ENCODE measurements around the gene CCDC57. TPM values are rescaled to one million over a fixed set of nuclear protein-coding genes. Genes with fewer than 3 reads are reported as not detected.

CCDC57 gene
- total and polyA plus RNA-seq, 2 of the 8 experiments (the other 6 are each of a cell fraction or from before 2014, with no cell fraction given) = 8.4 to 12.9 TPM

- Histone ChIP-seq H4K8ac (ENCODE audit: extremely low read depth, insufficient read depth, low read length) (0 out of 2 replicates have a peak overlapping the region, but pooled peaks have one; percentile 25), H3K27ac (ENCODE audit: low read depth, low read length) (no peak overlapping the region), H2AK5ac (ENCODE audit: low read depth, low read length) (no peak overlapping the region), H3K27me3 (replicated peaks in 1 of 4; ENCODE audit: control insufficient read depth in 3 of 4, extremely low read depth in 1 of 4, insufficient read depth in 3 of 4, low read length in 3 of 4) (no peaks in the 10 kb centered on the region), H2BK20ac (ENCODE audit: low read length) (no peak overlapping the region), H2BK5ac (ENCODE audit: low read depth, low read length) (no peak overlapping the region), H3K14ac (ENCODE audit: insufficient read length) (no peak overlapping the region), H3K18ac (ENCODE audit: extremely low read depth, low read length) (no peak overlapping the region), H3K4me1 (replicated peaks in 1 of 4; ENCODE audit: control insufficient read depth in 3 of 4, insufficient read depth in 4 of 4, low read length in 3 of 4) (no peaks in the 10 kb centered on the region), H2BK120ac (replicated peaks; ENCODE audit: low read depth, low read length) (no peak overlapping the region), H3K9ac (replicated peaks in 1 of 4; ENCODE audit: extremely low read depth in 1 of 4, low read depth in 3 of 4, low read length in 3 of 4) (no peak overlapping the region), H3K79me2 (ENCODE audit: control insufficient read depth in 1 of 2, insufficient read depth in 2 of 2, low read length in 2 of 2) (no peaks in the 10 kb centered on the region), H3K23ac (ENCODE audit: insufficient read length) (no peak overlapping the region), H4K91ac (replicated peaks; ENCODE audit: insufficient read length, low read length) (no peak overlapping the region), H2BK15ac (ENCODE audit: low read length) (no peak overlapping the region), H3K4ac (replicated peaks; ENCODE audit: insufficient read length, low read depth, low read length) (no peak overlapping the region), H3K4me2 (ENCODE audit: insufficient read depth in 1 of 2, low read depth in 2 of 2, low read length in 2 of 2) (no peak overlapping the region), H3K9me3 (ENCODE audit: insufficient read depth in 2 of 2, low read depth in 1 of 2, low read length in 1 of 2) (peaks cover 0 to 26% of the 10 kb centered on the region in 2 experiments; a peak in 2 of 4 replicates), H2AFZ (ENCODE audit: low read length) (no peak overlapping the region), H3K79me1 (ENCODE audit: low read depth, low read length) (no peaks in the 10 kb centered on the region), H3K23me2 (ENCODE audit: low read depth, low read length) (peaks cover 14% of the 10 kb centered on the region; the same call in 1 of the 2 replicates), H3K36me3 (ENCODE audit: control insufficient read depth in 2 of 4, insufficient read depth in 4 of 4, low read length in 3 of 4) (no peaks in the 10 kb centered on the region), H4K20me1 (replicated peaks in 1 of 2; ENCODE audit: control insufficient read depth in 1 of 2, insufficient read depth in 2 of 2, low read length in 2 of 2) (peaks cover 2 to 18% of the 10 kb centered on the region in 2 experiments), H3K56ac (replicated peaks; ENCODE audit: insufficient read length, low read depth, low read length) (no peak overlapping the region), H2BK12ac (ENCODE audit: low read depth, low read length) (no peak overlapping the region), H3K4me3 (ENCODE audit: extremely low read depth in 1 of 4, insufficient read depth in 2 of 4, low read depth in 3 of 4, low read length in 4 of 4) (no peak overlapping the region), H4K5ac (ENCODE audit: insufficient read length, low read depth, low read length) (no peak overlapping the region)
- FAIRE-seq = no peak
- WGBS, 2 experiments (ENCODE audit: extremely low coverage in 1 of 2, insufficient coverage in 1 of 2, insufficient read length in 1 of 2, insufficient replicate concordance in 2 of 2, low coverage in 1 of 2, low lambda C conversion rate in 2 of 2, missing lambda C conversion rate in 1 of 2) = 93% methylated on average over 22 of the region's 22 CpGs; no CpG with 5 or more reads in 1 of the 2 experiments
- ChIA-PET POLR2A (ENCODE audit: partially characterized antibody) (no interaction called here), CTCF (ENCODE audit: partially characterized antibody) (interaction anchor here (0.9 to 2.2 kb wide), 14 partner anchors 11 to 124 kb away, joined by 3 to 12 read pairs (median 5); no protein-coding TSS in a partner anchor)
- no peak for DNase-seq (ENCODE audit: low read depth in 1 of 2, low spot score in 2 of 2)
- TF ChIP-seq RNF2 (IDR thresholded peaks at IDR 0.05; ENCODE audit: borderline replicate concordance, low read depth, low read length, missing control alignments, poor library complexity, severe bottlenecking) = no peak
- TF ChIP-seq CBX8 (IDR thresholded peaks at IDR 0.05; ENCODE audit: borderline replicate concordance, low read depth, low read length) = no peak
- TF ChIP-seq POLR2AphosphoS5 (IDR thresholded peaks at IDR 0.05; ENCODE audit: low read depth, low read length) = no peak
- no peak for TF ChIP-seq SP4 (IDR thresholded peaks at IDR 0.05; ENCODE audit: low read length)
- TF ChIP-seq SP1 (IDR thresholded peaks at IDR 0.05; ENCODE audit: low read depth, low read length) = no peak
- TF ChIP-seq NANOG (IDR thresholded peaks at IDR 0.05; ENCODE audit: insufficient read depth, low read depth, low read length, poor library complexity, severe bottlenecking) = no peak
- TF ChIP-seq TAF7 (optimal IDR thresholded peaks at IDR 0.05; ENCODE audit: borderline replicate concordance, low read depth, low read length) = no peak
Measured at GRCh38 chr17:82152556-82153294, 59.9 kb downstream of the CCDC57 start.
